ENCODE data around the gene MEP1A.

DNA sequence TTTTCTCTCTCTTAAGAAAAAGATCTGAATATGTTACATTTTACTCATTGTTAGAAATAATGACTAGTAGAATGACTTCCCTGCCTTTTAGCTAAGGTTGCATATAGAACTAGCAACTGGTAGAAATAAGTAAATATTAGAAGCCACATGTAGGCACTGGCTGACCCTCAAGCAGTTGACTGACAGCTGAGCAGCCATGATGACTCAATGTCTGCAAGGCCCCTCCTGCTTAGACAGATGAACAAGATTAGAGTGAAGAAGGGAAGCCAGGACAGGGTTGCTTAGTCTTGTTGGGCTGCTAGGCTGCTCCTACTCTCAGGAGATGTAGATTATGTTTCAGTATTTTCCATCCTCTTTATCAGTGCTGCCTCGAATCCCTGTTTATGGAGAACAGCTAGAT, 6.5 kb downstream of the MEP1A start:
- TF ChIP-seq POLR2A (IDR thresholded peaks at IDR 0.05) (no peak), POLR2AphosphoS5 (IDR thresholded peaks at IDR 0.05) (no peak)
